GM06990 (cell line): Measurements from ENCODE around the gene BRPF1.
A peak's percentile ranks its signal among the peaks of the same experiment; 100 is the strongest.

Experiments
- DNase-seq: peaks from one replicate; pipeline ENCODE4 v3.0.0-alpha.2; 2011; ENCODE audit not compliant: insufficient read length; ENCODE audit errors: extremely low read depth
- H3K27me3 ChIP-seq: replicated peaks from 2 replicates; pipeline ENCODE4 v1.6.0; 2011; ENCODE audit warnings: low read length; ENCODE audit not compliant: control insufficient read depth, insufficient read depth
- H3K36me3 ChIP-seq: 2 replicates; pipeline ENCODE4 v1.5.1; 2011; ENCODE audit warnings: low read length; ENCODE audit not compliant: control insufficient read depth, insufficient read depth
- H3K4me3 ChIP-seq: replicated peaks from 2 replicates; pipeline ENCODE4 v1.5.1; 2011; ENCODE audit warnings: low read depth, mild to moderate bottlenecking, control low read depth, low read length
- CTCF ChIP-seq: IDR thresholded peaks from 2 replicates; pipeline ENCODE4 v1.5.1; 2011; ENCODE audit warnings: low read length, control low read depth, mild to moderate bottlenecking, inconsistent platforms; ENCODE audit not compliant: insufficient read depth, poor library complexity, severe bottlenecking

The BRPF1 gene

GRCh38 chr3:9784965-9785364 is 53.4 kb downstream of the BRPF1 start:
- no peaks in the 10 kb centered on the region for H3K27me3 ChIP-seq
- peaks cover 34% of the 10 kb centered on the region for H3K36me3 ChIP-seq
- no peak for TF ChIP-seq CTCF
- no peak for DNase-seq
- H3K4me3 ChIP-seq: no peak overlapping the region

GRCh38 chr3:9785602-9786001 is 54.1 kb downstream of the BRPF1 start:
- no peak for TF ChIP-seq CTCF
- DNase-seq: no peak
- H3K4me3 ChIP-seq: no peak overlapping the region
- H3K36me3 ChIP-seq: peaks cover 30% of the 10 kb centered on the region
- no peaks in the 10 kb centered on the region for H3K27me3 ChIP-seq

- Histone ChIP-seq H3K36me3 (peaks cover 30% of the 10 kb centered on the region), H3K4me3 (no peak overlapping the region), H3K27me3 (no peaks in the 10 kb centered on the region)
- no peak for DNase-seq
- no peak for TF ChIP-seq CTCF
Measured at GRCh38 chr3:9786209-9786739, 54.7 kb downstream of the BRPF1 start.

- no peak for DNase-seq
- H3K36me3 ChIP-seq: peaks cover 28% of the 10 kb centered on the region
- H3K4me3 ChIP-seq: no peak overlapping the region
- peak; percentile 65 for TF ChIP-seq CTCF
- H3K27me3 ChIP-seq: no peaks in the 10 kb centered on the region
Measured at GRCh38 chr3:9786825-9787669, 55.5 kb downstream of the BRPF1 start.

- no peaks in the 10 kb centered on the region for H3K27me3 ChIP-seq
- no peak for TF ChIP-seq CTCF
- DNase-seq: no peak
- peaks cover 25% of the 10 kb centered on the region for H3K36me3 ChIP-seq
- no peak overlapping the region for H3K4me3 ChIP-seq
Measured at GRCh38 chr3:9787714-9788113, 56.2 kb downstream of the BRPF1 start.
